Activated T-cell treated with anti-CD3 and anti-CD28 coated beads, Interleukin-2, amount 50 U/mL, for 24 hours (primary cell): Measurements from ENCODE around the gene SMTNL2.
A peak's percentile ranks its signal among the peaks of the same experiment; 100 is the strongest.

Source experiments
- DNase-seq: peaks from one replicate; pipeline ENCODE4 v3.0.0-alpha.2; 2020
- H3K27ac Mint-ChIP-seq: 2 replicates; pipeline ENCODE4 v1.8.0; 2020; ENCODE audit warnings: mild to moderate bottlenecking, mixed read lengths
- H3K27me3 Mint-ChIP-seq: 2 replicates; pipeline ENCODE4 v1.8.0; 2020; ENCODE audit warnings: mixed read lengths
- H3K36me3 Mint-ChIP-seq: 2 replicates; pipeline ENCODE4 v1.8.0; 2020; ENCODE audit warnings: low read depth, mixed read lengths
- H3K4me1 Mint-ChIP-seq: 2 replicates; pipeline ENCODE4 v1.8.0; 2020; ENCODE audit warnings: low read depth, mixed read lengths
- H3K4me3 Mint-ChIP-seq: 2 replicates; pipeline ENCODE4 v1.8.0; 2020; ENCODE audit warnings: mild to moderate bottlenecking, moderate library complexity, mixed read lengths
- H3K9me3 Mint-ChIP-seq: 2 replicates; pipeline ENCODE4 v1.8.0; 2020; ENCODE audit warnings: mixed read lengths

The SMTNL2 gene

GRCh38 chr17:4551796-4552525 lies 32.4 kb upstream of the SMTNL2 start:
- peaks cover 83% of the 10 kb centered on the region for H3K36me3 Mint-ChIP-seq
- no peaks in the 10 kb centered on the region for H3K9me3 Mint-ChIP-seq
- H3K4me3 Mint-ChIP-seq: no peak overlapping the region
- DNase-seq: no peak
- no peak overlapping the region for H3K27ac Mint-ChIP-seq
- peaks cover 27% of the 10 kb centered on the region for H3K4me1 Mint-ChIP-seq
- no peaks in the 10 kb centered on the region for H3K27me3 Mint-ChIP-seq

- H3K27me3 Mint-ChIP-seq: no peaks in the 10 kb centered on the region
Observed at GRCh38 chr17:4553669-4554068, 30.7 kb upstream of the SMTNL2 start.

DNA sequence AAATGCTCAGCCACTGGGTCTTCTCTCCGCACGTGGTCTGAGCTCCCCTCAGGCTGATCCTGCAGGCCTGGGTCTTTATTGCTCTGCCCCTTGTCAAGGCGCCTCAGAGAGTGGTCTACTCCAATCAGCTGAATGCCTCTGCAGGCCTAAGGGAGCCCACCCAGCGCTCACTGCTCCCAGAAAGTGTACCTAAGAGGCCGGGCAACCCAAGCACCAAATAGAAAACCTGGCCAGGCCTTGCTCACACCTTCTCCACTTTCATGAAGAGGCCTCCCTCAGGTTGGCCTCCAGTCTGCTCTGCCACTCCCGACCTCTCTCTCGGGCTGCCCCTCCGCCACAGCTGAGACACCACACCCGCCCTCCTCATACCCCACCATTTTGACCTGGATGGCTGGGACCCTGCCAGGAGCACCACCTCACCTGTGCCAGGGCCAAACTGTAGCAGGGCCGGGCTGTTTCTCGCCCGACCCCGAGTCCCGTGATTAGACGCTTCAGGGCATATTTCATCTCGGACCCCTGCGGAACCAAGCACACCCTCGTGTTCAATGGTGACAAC lies 29.8 kb upstream of the SMTNL2 start:
- Mint-ChIP-seq H3K27me3 (no peaks in the 10 kb centered on the region), H3K4me3 (peak overlapping the region; percentile 97), H3K27ac (peak overlapping the region; percentile 92), H3K9me3 (no peaks in the 10 kb centered on the region), H3K4me1 (peaks cover 27% of the 10 kb centered on the region), H3K36me3 (peaks cover 57% of the 10 kb centered on the region)
- DNase-seq: no peak

More at GRCh38 chr17:4553669-4554068, 30.7 kb upstream of the SMTNL2 start:
- peak overlapping the region; percentile 97 for H3K4me3 Mint-ChIP-seq
- peaks cover 66% of the 10 kb centered on the region for H3K36me3 Mint-ChIP-seq
- H3K9me3 Mint-ChIP-seq: no peaks in the 10 kb centered on the region
- H3K4me1 Mint-ChIP-seq: peaks cover 27% of the 10 kb centered on the region
- DNase-seq: no peak
- H3K27ac Mint-ChIP-seq: peak overlapping the region; percentile 92

GRCh38 chr17:4554997-4555799 lies 29.1 kb upstream of the SMTNL2 start, which contains the start of gene MYBBP1A:
MYBBP1A (minus strand) TSS chr17:4555384; CDS start chr17:4555324, 60 bp downstream.
- Mint-ChIP-seq H3K27ac (peak within 1 kb of the TSS; percentile 92), H3K27me3 (no peaks in the 10 kb centered on the region), H3K4me1 (peaks cover 27% of the 10 kb centered on the region), H3K36me3 (peaks cover 51% of the 10 kb centered on the region), H3K9me3 (no peaks in the 10 kb centered on the region), H3K4me3 (peak within 1 kb of the TSS; percentile 97)
- DNase-seq: peak; percentile 97

DNA sequence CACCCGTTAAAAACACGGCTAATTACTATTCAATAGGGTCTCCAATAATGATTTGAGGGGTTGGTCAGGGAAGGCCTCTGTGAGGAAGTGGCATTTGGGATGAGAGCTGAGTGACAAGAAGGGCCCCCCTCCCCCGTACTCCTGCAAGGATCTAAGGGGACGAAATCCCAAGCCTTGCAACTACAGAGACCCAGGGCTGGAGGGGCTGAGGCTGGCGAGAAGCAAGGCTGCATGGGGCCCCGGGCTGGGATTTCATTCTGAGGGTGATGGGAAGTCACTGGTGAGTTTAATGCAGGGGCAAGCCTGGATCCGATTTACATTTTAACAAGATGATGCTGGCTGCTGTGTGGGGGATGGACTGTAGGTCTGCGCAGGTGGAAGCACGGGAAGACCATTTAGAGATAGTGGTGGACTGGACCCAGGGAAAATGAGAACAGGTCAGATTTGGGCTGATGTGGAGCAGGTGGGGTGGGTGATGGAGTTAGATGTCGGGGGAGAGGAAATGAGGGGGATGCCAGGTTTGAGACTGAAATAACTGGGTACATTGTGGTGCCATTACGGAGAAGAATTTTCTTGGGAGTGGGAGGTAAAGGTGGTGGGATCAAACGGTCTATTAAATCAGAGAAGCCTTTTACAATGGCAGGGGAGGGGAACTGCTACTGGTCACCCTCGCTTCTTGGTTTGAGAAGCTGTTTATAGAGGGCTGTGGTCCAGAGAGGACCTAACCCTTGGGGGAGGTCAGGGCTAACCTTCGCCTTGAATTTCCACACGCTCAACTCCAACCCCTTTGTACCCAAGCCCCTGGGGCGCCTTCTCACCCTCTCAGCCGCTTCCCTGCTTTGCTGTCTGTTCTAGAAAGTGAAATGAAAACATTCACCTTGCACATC lies 28.2 kb upstream of the SMTNL2 start:
- no peak for DNase-seq
- H3K4me1 Mint-ChIP-seq: peaks cover 25% of the 10 kb centered on the region
- no peaks in the 10 kb centered on the region for H3K9me3 Mint-ChIP-seq
- H3K27me3 Mint-ChIP-seq: no peaks in the 10 kb centered on the region
- peak overlapping the region; percentile 92 for H3K27ac Mint-ChIP-seq
- peak overlapping the region; percentile 97 for H3K4me3 Mint-ChIP-seq
- peaks cover 41% of the 10 kb centered on the region for H3K36me3 Mint-ChIP-seq

DNA sequence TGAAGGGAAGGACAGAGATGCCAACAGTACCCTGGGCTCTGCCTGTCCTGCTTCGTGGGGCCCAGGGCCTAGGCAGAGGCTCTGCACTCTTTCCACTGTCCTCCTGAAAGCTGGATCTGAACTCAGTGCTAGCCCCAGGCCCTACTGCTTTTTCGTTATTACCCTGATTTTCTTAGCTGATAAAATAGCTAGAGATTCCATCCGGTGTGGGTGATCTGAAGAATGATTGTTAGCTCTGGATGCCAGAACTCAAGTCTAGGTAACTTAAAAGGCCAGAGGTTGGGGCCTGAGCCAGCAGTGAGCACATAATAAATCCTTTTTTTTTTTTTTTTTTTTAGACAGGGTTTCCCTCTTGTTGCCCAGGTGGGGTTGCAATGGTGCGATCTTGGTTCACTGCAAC lies 27.3 kb upstream of the SMTNL2 start:
- Mint-ChIP-seq H3K36me3 (peaks cover 33% of the 10 kb centered on the region), H3K27me3 (no peaks in the 10 kb centered on the region), H3K4me3 (no peak overlapping the region), H3K9me3 (no peaks in the 10 kb centered on the region), H3K4me1 (peaks cover 30% of the 10 kb centered on the region), H3K27ac (no peak overlapping the region)
- no peak for DNase-seq

DNA sequence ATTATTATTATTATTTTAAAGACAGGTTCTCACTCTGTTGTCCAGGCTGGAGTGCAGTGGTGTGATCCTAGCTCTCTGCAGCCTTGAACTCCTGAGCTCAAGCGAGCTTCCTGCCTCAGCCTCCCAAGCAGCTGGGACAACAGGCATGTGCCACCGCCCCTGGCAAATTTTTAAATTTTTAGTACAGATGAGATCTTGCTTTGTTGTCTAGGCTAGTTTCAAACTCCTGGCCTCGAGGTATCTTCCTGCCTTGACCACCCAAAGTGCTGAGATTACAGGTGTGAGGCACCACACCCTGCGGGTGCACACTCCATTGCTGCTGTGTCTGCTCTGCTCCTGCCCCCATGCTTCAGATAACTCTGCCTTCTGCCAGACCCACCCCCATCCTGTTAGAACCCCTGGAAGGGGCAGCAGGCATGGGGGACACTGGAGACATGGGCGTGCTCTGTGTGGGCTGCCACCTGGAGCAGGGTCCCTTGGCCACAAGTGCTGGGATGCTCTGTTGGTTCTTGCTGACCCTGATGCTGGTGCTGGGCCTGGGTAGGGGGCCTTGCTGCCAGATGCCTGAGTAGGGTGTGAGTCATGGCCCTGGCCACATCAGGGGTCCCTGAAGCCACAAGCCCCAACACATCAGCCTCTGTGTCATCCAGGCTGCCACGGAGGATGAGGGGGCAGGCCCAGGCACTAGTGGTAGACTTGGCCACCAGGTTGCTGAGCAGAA lies 26.5 kb upstream of the SMTNL2 start:
- Mint-ChIP-seq H3K4me3 (no peak overlapping the region), H3K27ac (no peak overlapping the region), H3K4me1 (peaks cover 38% of the 10 kb centered on the region), H3K9me3 (no peaks in the 10 kb centered on the region), H3K27me3 (no peaks in the 10 kb centered on the region), H3K36me3 (peaks cover 25% of the 10 kb centered on the region)
- DNase-seq: no peak

- H3K9me3 Mint-ChIP-seq: no peaks in the 10 kb centered on the region
- H3K4me1 Mint-ChIP-seq: peaks cover 44% of the 10 kb centered on the region
- no peaks in the 10 kb centered on the region for H3K27me3 Mint-ChIP-seq
- no peak overlapping the region for H3K27ac Mint-ChIP-seq
- H3K4me3 Mint-ChIP-seq: no peak overlapping the region
- H3K36me3 Mint-ChIP-seq: peaks cover 18% of the 10 kb centered on the region
- no peak for DNase-seq
Observed at GRCh38 chr17:4558347-4558971, 25.9 kb upstream of the SMTNL2 start.

- Mint-ChIP-seq H3K4me1 (peaks cover 41% of the 10 kb centered on the region), H3K4me3 (no peak overlapping the region), H3K36me3 (peaks cover 10% of the 10 kb centered on the region), H3K27ac (no peak overlapping the region), H3K27me3 (no peaks in the 10 kb centered on the region), H3K9me3 (no peaks in the 10 kb centered on the region)
- DNase-seq: no peak
Observed at GRCh38 chr17:4559139-4559791, 25.1 kb upstream of the SMTNL2 start.

- peaks cover 38% of the 10 kb centered on the region for H3K4me1 Mint-ChIP-seq
- no peak for DNase-seq
- no peak overlapping the region for H3K4me3 Mint-ChIP-seq
- no peaks in the 10 kb centered on the region for H3K27me3 Mint-ChIP-seq
- H3K36me3 Mint-ChIP-seq: peaks cover 3% of the 10 kb centered on the region
- H3K27ac Mint-ChIP-seq: no peak overlapping the region
- H3K9me3 Mint-ChIP-seq: no peaks in the 10 kb centered on the region
Observed at GRCh38 chr17:4559966-4560365, 24.4 kb upstream of the SMTNL2 start.

- Mint-ChIP-seq H3K9me3 (no peaks in the 10 kb centered on the region), H3K4me1 (peaks cover 40% of the 10 kb centered on the region), H3K4me3 (no peak within 1 kb of the TSS), H3K36me3 (no peaks in the 10 kb centered on the region), H3K27me3 (no peaks in the 10 kb centered on the region), H3K27ac (no peak within 1 kb of the TSS)
- no peak for DNase-seq
Observed at GRCh38 chr17:4560421-4560820, 23.9 kb upstream of the SMTNL2 start, which contains the start of gene GGT6. GGT6 (minus strand) TSS chr17:4560577; CDS start chr17:4560521, 56 bp downstream.

- H3K4me3 Mint-ChIP-seq: no peak overlapping the region
- no peak for DNase-seq
- H3K27me3 Mint-ChIP-seq: no peaks in the 10 kb centered on the region
- H3K4me1 Mint-ChIP-seq: peaks cover 41% of the 10 kb centered on the region
- H3K36me3 Mint-ChIP-seq: no peaks in the 10 kb centered on the region
- no peaks in the 10 kb centered on the region for H3K9me3 Mint-ChIP-seq
- H3K27ac Mint-ChIP-seq: no peak overlapping the region
Observed at GRCh38 chr17:4560837-4561256, 23.5 kb upstream of the SMTNL2 start.
